A549 (cell line): Measurements from ENCODE around the gene QKI. TPM values are rescaled to one million over a fixed set of nuclear protein-coding genes. Genes with fewer than 3 reads are reported as not detected.
"Not testable (repeated sequence)": the region's sequence is repeated elsewhere in the genome, so short reads cannot be mapped to it uniquely, and the experiment has no call there.

ENCODE experiments used
- ATAC-seq, 2 experiments: fragments of 200-7000 bp in 1 of 2; fragments of >200 bp in 1 of 2; cut with Nextera tagmentation in 1 of 2; cut with Tn5 transposase in 1 of 2; 3 replicates each; pipeline versions ENCODE4 v1.8.0 to v1.9.1; 2018 to 2020; ENCODE audit warnings: mild to moderate bottlenecking in 1 of 2, moderate library complexity in 1 of 2
- CTCF ChIA-PET: fragments of 300-600 bp; sonication (Branson Sonifier 250); formaldehyde crosslinking; extraction: SDS; loops from one replicate; lab custom pipeline; 2021; ENCODE audit warnings: antibody characterized with exemption, inconsistent platforms; lab: Yijun Ruan, JAX
- POLR2A ChIA-PET: fragments of 350-600 bp; formaldehyde crosslinking; extraction: SDS; loops from one replicate; lab custom pipeline; 2021; ENCODE audit warnings: antibody characterized with exemption, inconsistent platforms; lab: Yijun Ruan, JAX
- DNase-seq, 2 experiments: peaks; one replicate each; pipeline versions ENCODE4 v3.0.0 to v3.0.0-alpha.2; 2011 to 2016; ENCODE audit warnings: low read depth in 1 of 2, low spot score in 1 of 2
- FAIRE-seq: peaks from 2 replicates; lab custom pipeline; 2011; peaks lifted over from hg19 to GRCh38; lab: Jason Lieb, UNC
- H3K27ac ChIP-seq, 2 experiments: fragments of >200 bp; sonication (Bioruptor Twin); formaldehyde crosslinking; 3 replicates each; pipeline ENCODE4 v1.5.1; 2016 to 2017
- H3K4me1 ChIP-seq: fragments of >200 bp; sonication (Bioruptor Twin); formaldehyde crosslinking; 3 replicates; pipeline ENCODE4 v1.6.1; 2016
- H3K4me2 ChIP-seq: fragments of >200 bp; sonication (Bioruptor Twin); formaldehyde crosslinking; 3 replicates; pipeline ENCODE4 v1.6.1; 2016
- H3K4me3 ChIP-seq: fragments of >200 bp; sonication (Bioruptor Twin); formaldehyde crosslinking; 3 replicates; pipeline ENCODE4 v1.5.1; 2016
- H3K9me3 ChIP-seq: fragments of >200 bp; sonication (Bioruptor Twin); formaldehyde crosslinking; 3 replicates; pipeline ENCODE4 v1.6.1; 2016
- CEBPB ChIP-seq, 2 experiments: fragments of >200 bp in 1 of 2; sonication (Bioruptor Twin) in 1 of 2; formaldehyde crosslinking in 1 of 2; IDR thresholded peaks; 2 replicates each; pipeline ENCODE4 v1.6.1; 2012 to 2016
- EHF ChIP-seq: fragments of 250-450 bp; sonication (Bioruptor Pico); IDR thresholded peaks from 2 replicates; pipeline ENCODE4 v1.5.0; 2020; ENCODE audit warnings: mild to moderate bottlenecking
- FOSB ChIP-seq: fragments of 250-450 bp; sonication (Bioruptor Pico); IDR thresholded peaks from 2 replicates; pipeline ENCODE4 v1.5.0; 2020; ENCODE audit warnings: mild to moderate bottlenecking, moderate library complexity
- FOXS1 ChIP-seq: fragments of 250-450 bp; sonication (Bioruptor Pico); IDR thresholded peaks from 2 replicates; pipeline ENCODE4 v1.5.0; 2020; ENCODE audit warnings: mild to moderate bottlenecking, moderate library complexity
- HEYL ChIP-seq: fragments of 250-450 bp; sonication (Bioruptor Pico); IDR thresholded peaks from 2 replicates; pipeline ENCODE4 v1.8.0; 2021; ENCODE audit warnings: mild to moderate bottlenecking, moderate library complexity
- HOXB13 ChIP-seq: fragments of 250-450 bp; sonication (Bioruptor Pico); IDR thresholded peaks from 2 replicates; pipeline ENCODE4 v1.5.0; 2020; ENCODE audit warnings: low read depth, mild to moderate bottlenecking, moderate library complexity
- MAFK ChIP-seq: fragments of 450-650 bp; IDR thresholded peaks from 2 replicates; pipeline ENCODE4 v1.6.1; 2014; ENCODE audit not compliant: partially characterized antibody
- MYC ChIP-seq: IDR thresholded peaks from 2 replicates; pipeline ENCODE4 v1.6.1; 2012; ENCODE audit warnings: mild to moderate bottlenecking, inconsistent platforms, low read length, improper control_type of control experiment, borderline replicate concordance
- PHF8 ChIP-seq: fragments of 200-600 bp; sonication (generic); IDR thresholded peaks from 2 replicates; pipeline ENCODE4 v1.6.1; 2016; ENCODE audit warnings: low read depth, mild to moderate bottlenecking, antibody characterized with exemption, moderate library complexity, borderline replicate concordance
- POLR2AphosphoS2 ChIP-seq: conservative IDR thresholded peaks from 2 replicates; pipeline ENCODE4 v1.6.1; 2012; ENCODE audit warnings: low read length, improper control_type of control experiment, inconsistent platforms
- RAD21 ChIP-seq, 2 experiments: fragments of >200 bp in 1 of 2; sonication (Bioruptor Twin) in 1 of 2; formaldehyde crosslinking in 1 of 2; IDR thresholded peaks in 1 of 2; conservative IDR thresholded peaks in 1 of 2; 2 replicates in 1 of 2; 3 replicates in 1 of 2; pipeline ENCODE4 v1.6.1; 2012 to 2018; ENCODE audit warnings: inconsistent platforms in 1 of 2
- RCOR1 ChIP-seq: fragments of 150-350 bp; IDR thresholded peaks from 2 replicates; pipeline ENCODE4 v1.6.1; 2014; ENCODE audit warnings: antibody characterized with exemption, low read length, low read depth
- RFX5 ChIP-seq: fragments of 450-650 bp; IDR thresholded peaks from 2 replicates; pipeline ENCODE4 v1.7.1; 2014; ENCODE audit warnings: antibody characterized with exemption, mild to moderate bottlenecking, moderate library complexity
- RNF2 ChIP-seq: fragments of 200-600 bp; sonication (generic); IDR thresholded peaks from 2 replicates; pipeline ENCODE4 v1.6.1; 2016; ENCODE audit warnings: low read depth, mild to moderate bottlenecking, antibody characterized with exemption, moderate library complexity, borderline replicate concordance
- SREBF2 ChIP-seq: fragments of 450-650 bp; IDR thresholded peaks from 2 replicates; pipeline ENCODE4 v1.6.1; 2014; ENCODE audit warnings: mild to moderate bottlenecking, moderate library complexity
- TFCP2L1 ChIP-seq: fragments of 250-450 bp; sonication (Bioruptor Pico); IDR thresholded peaks from 2 replicates; pipeline ENCODE4 v1.5.0; 2021; ENCODE audit warnings: mild to moderate bottlenecking
- ZFP36 ChIP-seq: fragments of 450-650 bp; IDR thresholded peaks from 2 replicates; pipeline ENCODE4 v1.6.1; 2014; ENCODE audit warnings: borderline replicate concordance; ENCODE audit not compliant: partially characterized antibody
- WGBS: methylation state at CpG from one replicate; pipeline ENCODE4 v1.1.6; 2017; ENCODE audit errors: missing lambda C conversion rate; 5-methylcytosine and 5-hydroxymethylcytosine counted together
- polyA plus RNA-seq, 4 experiments: library from polyadenylated mRNA; depleted of rRNA in 3 of 4; stranded (reverse); fragments of >200 nt; fragmentation: RNase III in 1 of 4; extraction: RNeasy Plus Mini Kit Qiagen cat#74134 plus additional on column Dnase treatment in 1 of 4; gene quantifications; 2 replicates in 3 of 4; 3 replicates in 1 of 4; pipeline ENCODE4 v1.2.3, GENCODE V29; 2011 to 2017
- TF ChIP-seq, protein P1 (sequence below): fragments of >200 bp; sonication (Bioruptor Twin); formaldehyde crosslinking; IDR thresholded peaks from 3 replicates; pipeline ENCODE4 v1.5.1; 2016
- TF ChIP-seq, protein P2 (sequence below): IDR thresholded peaks from 2 replicates; pipeline ENCODE4 v1.6.1; 2012

Gene QKI
- polyA plus RNA-seq, 2 of the 4 experiments (the other 2 are of a cell fraction) = 71.9 to 98.2 TPM

DNA sequence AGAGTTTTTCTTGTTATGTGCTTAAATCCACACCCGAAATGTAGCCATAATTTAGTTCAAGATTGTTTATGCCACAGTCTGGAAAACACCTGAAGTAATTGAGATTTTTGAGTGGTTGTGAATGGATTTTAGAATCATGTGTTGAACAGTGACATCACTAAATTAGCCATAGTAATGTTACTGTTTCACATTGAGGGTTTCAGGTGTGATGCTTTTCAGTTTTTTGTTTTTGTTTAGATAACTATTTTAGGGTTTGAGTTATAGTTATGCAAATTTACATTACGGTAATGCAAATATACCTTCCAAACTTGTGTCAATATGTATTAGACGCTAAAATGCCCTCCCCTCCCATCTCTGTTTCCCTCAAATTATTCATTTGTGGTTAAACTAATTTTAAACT is 22.9 kb downstream of the QKI start:
- POLR2A ChIA-PET = no interaction called here
- ATAC-seq (no peak), DNase-seq (no peak), FAIRE-seq (no peak)
- CTCF ChIA-PET = no interaction called here
- no peaks in the 10 kb centered on the region for H3K9me3 ChIP-seq
- 81% methylated on average over 3 of the region's 3 CpGs for WGBS
- H3K4me2 ChIP-seq = no peak overlapping the region
- H3K27ac ChIP-seq = no peak overlapping the region
- peaks cover 5% of the 10 kb centered on the region; the same call in 1 of the 3 replicates for H3K4me1 ChIP-seq
- no peak overlapping the region for H3K4me3 ChIP-seq
- no peak for TF ChIP-seq POLR2AphosphoS2
- TF ChIP-seq FOXS1 = no peak
- TF ChIP-seq RAD21 (conservative IDR thresholded peaks at IDR 0.05 in 1 of 2, IDR thresholded peaks at IDR 0.05 in 1 of 2) = no peak
- no peak for TF ChIP-seq RCOR1
- no peak for TF ChIP-seq MAFK
- TF ChIP-seq HEYL (CRISPR knock-in tag) = no peak
- no peak for TF ChIP-seq TFCP2L1 (CRISPR knock-in tag)
- TF ChIP-seq EHF (CRISPR knock-in tag) = no peak
- TF ChIP-seq, protein P1, sequence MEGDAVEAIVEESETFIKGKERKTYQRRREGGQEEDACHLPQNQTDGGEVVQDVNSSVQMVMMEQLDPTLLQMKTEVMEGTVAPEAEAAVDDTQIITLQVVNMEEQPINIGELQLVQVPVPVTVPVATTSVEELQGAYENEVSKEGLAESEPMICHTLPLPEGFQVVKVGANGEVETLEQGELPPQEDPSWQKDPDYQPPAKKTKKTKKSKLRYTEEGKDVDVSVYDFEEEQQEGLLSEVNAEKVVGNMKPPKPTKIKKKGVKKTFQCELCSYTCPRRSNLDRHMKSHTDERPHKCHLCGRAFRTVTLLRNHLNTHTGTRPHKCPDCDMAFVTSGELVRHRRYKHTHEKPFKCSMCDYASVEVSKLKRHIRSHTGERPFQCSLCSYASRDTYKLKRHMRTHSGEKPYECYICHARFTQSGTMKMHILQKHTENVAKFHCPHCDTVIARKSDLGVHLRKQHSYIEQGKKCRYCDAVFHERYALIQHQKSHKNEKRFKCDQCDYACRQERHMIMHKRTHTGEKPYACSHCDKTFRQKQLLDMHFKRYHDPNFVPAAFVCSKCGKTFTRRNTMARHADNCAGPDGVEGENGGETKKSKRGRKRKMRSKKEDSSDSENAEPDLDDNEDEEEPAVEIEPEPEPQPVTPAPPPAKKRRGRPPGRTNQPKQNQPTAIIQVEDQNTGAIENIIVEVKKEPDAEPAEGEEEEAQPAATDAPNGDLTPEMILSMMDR = no peak
- no peak for TF ChIP-seq CEBPB (IDR thresholded peaks at IDR 0.05)
- no peak for TF ChIP-seq HOXB13 (CRISPR knock-in tag)
- TF ChIP-seq ZFP36 = no peak
- TF ChIP-seq PHF8 = no peak

DNA sequence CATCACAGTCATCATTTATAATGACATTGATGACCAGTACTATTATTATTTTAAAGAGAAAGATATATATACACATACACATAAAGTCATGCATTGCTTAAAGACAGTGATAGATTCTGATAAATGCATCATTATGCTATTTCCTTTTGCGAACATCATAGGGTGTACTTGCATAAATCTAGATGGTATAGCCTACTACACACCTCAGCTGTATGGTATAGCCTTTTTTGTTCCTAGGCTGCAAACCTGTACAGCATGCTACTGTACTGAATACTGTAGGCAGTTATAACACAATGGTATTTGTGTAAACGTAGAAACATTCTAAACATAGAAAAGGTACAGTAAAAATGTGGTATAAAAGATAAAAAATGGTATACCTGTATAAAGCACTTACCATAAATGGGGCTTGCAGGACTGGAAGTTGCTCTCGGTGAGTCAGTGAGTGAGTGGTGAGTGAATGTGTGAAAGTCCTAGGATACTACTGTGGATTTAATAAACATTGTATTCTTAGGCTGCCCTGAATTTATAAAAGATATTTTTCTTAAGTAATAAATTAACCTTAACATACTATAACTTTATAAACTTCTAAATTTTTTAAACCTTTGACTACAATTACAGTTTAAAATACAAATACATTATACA is 23.9 kb downstream of the QKI start:
- no peak for FAIRE-seq
- DNase-seq = no peak
- Histone ChIP-seq H3K4me2 (no peak overlapping the region), H3K4me3 (no peak overlapping the region), H3K9me3 (no peaks in the 10 kb centered on the region), H3K27ac (no peak overlapping the region), H3K4me1 (peaks cover 5% of the 10 kb centered on the region; the same call in 1 of the 3 replicates)
- TF ChIP-seq, protein P2, sequence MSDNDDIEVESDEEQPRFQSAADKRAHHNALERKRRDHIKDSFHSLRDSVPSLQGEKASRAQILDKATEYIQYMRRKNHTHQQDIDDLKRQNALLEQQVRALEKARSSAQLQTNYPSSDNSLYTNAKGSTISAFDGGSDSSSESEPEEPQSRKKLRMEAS = no peak
- TF ChIP-seq SREBF2 = no peak
- TF ChIP-seq MYC = no peak
- TF ChIP-seq FOSB (CRISPR knock-in tag) = no peak
- no peak for TF ChIP-seq RCOR1
- TF ChIP-seq RFX5 = no peak
- no peak for TF ChIP-seq RNF2
- ATAC-seq = no peak
- CTCF ChIA-PET = interaction anchor here (0.9 kb wide), 1 partner anchor 518 kb away, joined by 4 read pairs; no protein-coding TSS in a partner anchor
- 71% methylated on average over 3 of the region's 3 CpGs for WGBS
- POLR2A ChIA-PET = no interaction called here

DNA sequence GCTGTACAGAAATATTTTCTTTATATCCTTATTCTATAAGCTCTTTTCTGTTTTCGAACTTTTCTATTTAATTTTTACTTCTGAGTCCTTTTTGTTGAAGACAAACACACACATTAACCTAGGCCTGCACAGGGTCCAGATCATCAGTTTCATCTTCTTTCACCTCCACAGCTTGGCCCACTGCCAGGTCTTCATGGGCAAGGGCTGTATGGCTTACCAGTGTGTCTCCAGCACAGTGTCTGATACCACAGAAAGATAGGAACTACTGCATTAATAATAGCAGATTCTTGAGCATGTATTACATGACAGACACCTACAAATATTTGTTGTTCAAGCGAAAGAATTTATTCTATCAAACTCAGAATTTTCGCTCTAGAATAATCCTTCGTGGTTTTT is 24.4 kb downstream of the QKI start:
- DNase-seq = no peak
- Histone ChIP-seq H3K27ac (no peak overlapping the region), H3K4me3 (no peak overlapping the region), H3K4me2 (no peak overlapping the region), H3K9me3 (no peaks in the 10 kb centered on the region), H3K4me1 (peaks cover 9% of the 10 kb centered on the region; the same call in 2 of the 3 replicates)
- CTCF ChIA-PET = interaction anchor here (0.9 kb wide), 1 partner anchor 517 kb away, joined by 4 read pairs; no protein-coding TSS in a partner anchor
- 94% methylated on average over 4 of the region's 4 CpGs for whole genome bisulfite sequencing
- POLR2A ChIA-PET = interaction anchor here (0.7 kb wide), 1 partner anchor 66 kb away, joined by 5 read pairs; no protein-coding TSS in a partner anchor
- no peak for TF ChIP-seq POLR2AphosphoS2
- ATAC-seq = no peak
- no peak for FAIRE-seq

DNA sequence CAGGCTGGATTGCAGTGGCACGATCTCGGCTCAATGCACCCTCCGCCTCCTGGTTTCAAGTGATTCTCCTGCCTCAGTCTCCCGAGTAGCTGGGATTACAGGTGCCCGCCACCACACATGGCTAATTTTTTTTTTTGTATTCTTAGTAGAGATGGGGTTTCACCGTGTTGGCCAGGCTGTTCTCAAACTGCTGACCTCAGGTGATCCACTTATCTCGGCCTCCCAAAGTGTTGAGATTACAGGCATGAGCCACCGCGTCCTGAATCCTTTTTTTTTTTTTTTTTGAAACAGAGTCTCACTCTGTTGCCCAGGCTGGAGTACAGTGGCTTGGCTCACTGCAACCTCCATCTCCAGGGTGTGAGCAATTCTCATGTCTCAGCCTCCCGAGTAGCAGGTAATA is 24.9 kb downstream of the QKI start:
- not testable (repeated sequence) for FAIRE-seq, H3K4me2 ChIP-seq, DNase-seq, H3K27ac ChIP-seq, H3K4me3 ChIP-seq, ATAC-seq, H3K9me3 ChIP-seq
- peaks cover 10% of the 10 kb centered on the region; the same call in 2 of the 3 replicates for H3K4me1 ChIP-seq
- WGBS = 96% methylated on average over 10 of the region's 10 CpGs
- ChIA-PET POLR2A (interaction anchor here (0.7 kb wide), 1 partner anchor 66 kb away, joined by 5 read pairs; no protein-coding TSS in a partner anchor), CTCF (interaction anchor here (0.9 kb wide), 1 partner anchor 517 kb away, joined by 4 read pairs; no protein-coding TSS in a partner anchor)
